SK-N-SH (cell line): Measurements from ENCODE around the gene CYP2W1. TPM values are rescaled to one million over a fixed set of nuclear protein-coding genes. Genes with fewer than 3 reads are reported as not detected.

Experiments
- polyA plus RNA-seq, 3 experiments: library from polyadenylated mRNA; depleted of rRNA; stranded (reverse); fragments of >200 nt; gene quantifications; 2 replicates each; pipeline ENCODE4 v1.2.3, GENCODE V29; 2012
- small RNA-seq, 7 experiments: library from RNA; depleted of rRNA; stranded (forward); fragments of <200 nt; gene quantifications; one replicate each; pipeline ENCODE3, GENCODE V24; 2012

Gene CYP2W1
- polyA plus RNA-seq, 1 of the 3 experiments (the other 2 are of a cell fraction): 0.10 TPM

Small RNA genes within 50 kb of the gene (small RNA-seq; reads per million reads assigned to genes)
- 84.6 to 1,972 (median 929) reads per million in 7 experiments for gene MIR339

Other genes starting within 250 kb of the CYP2W1 start
- gene SUN1, start 150.7 kb upstream of the CYP2W1 start, polyA plus RNA-seq (2012; rRNA removed): 369 and 560 TPM in 2 replicates
- 63.1 and 65.4 TPM in 2 replicates for gene GET4, start 106.6 kb upstream of the CYP2W1 start, polyA plus RNA-seq (2012; rRNA removed)
- gene ADAP1, start 28.5 kb upstream of the CYP2W1 start, polyA plus RNA-seq (2012; rRNA removed): 3.2 and 5.4 TPM in 2 replicates
- gene COX19, start 7.6 kb upstream of the CYP2W1 start, polyA plus RNA-seq (2012; rRNA removed): 7.6 TPM in 2 replicates
- gene GPR146, start 61.4 kb downstream of the CYP2W1 start, polyA plus RNA-seq (2012; rRNA removed): 1.4 and 2.0 TPM in 2 replicates
- 4.0 and 6.4 TPM in 2 replicates for gene GPER1, start 104.9 kb downstream of the CYP2W1 start, polyA plus RNA-seq (2012; rRNA removed)
- 38.9 and 48.5 TPM in 2 replicates for gene ZFAND2A, start 177.0 kb downstream of the CYP2W1 start, polyA plus RNA-seq (2012; rRNA removed)
- gene UNCX, start 249.7 kb downstream of the CYP2W1 start, polyA plus RNA-seq (2012; rRNA removed): not detected in 2 replicates